HCT116 (cell line): ENCODE data around the gene SYNE1. TPM values are rescaled to one million over a fixed set of nuclear protein-coding genes. Genes with fewer than 3 reads are reported as not detected.

Experiments used
- ATAC-seq: fragments of 200-7000 bp; cut with Tn5 transposase; 2 replicates; pipeline ENCODE4 v1.9.1; 2020; ENCODE audit warnings: mild to moderate bottlenecking, moderate library complexity
- BruUV-seq: library from RNA; stranded (reverse); fragments of 400-500 nt; replicated peaks from 2 replicates; lab custom pipeline; 2021; lab: Mats Ljungman, UMichigan
- CTCF ChIA-PET: fragments of 300-600 bp; sonication (Branson Sonifier 250); formaldehyde crosslinking; loops from one replicate; lab custom pipeline; 2021; ENCODE audit warnings: antibody characterized with exemption; lab: Charles Lee
- POLR2A ChIA-PET: fragments of 300-600, 350-600 bp; sonication (Branson Sonifier 250); formaldehyde crosslinking; loops from one replicate; lab custom pipeline; 2021; ENCODE audit warnings: antibody characterized with exemption; lab: Charles Lee
- RAD21 ChIA-PET, 2 experiments: fragments of 300-600 bp; sonication (Branson Sonifier 250); formaldehyde crosslinking; loops; one replicate each; lab custom pipeline; 2023; ENCODE audit warnings: low total read pairs in 2 of 2; ENCODE audit not compliant: uncharacterized antibody in 2 of 2, unreplicated experiment in 2 of 2, low non-redundant PET in 1 of 2; lab: Charles Lee
- DNase-seq: peaks from one replicate; pipeline ENCODE4 v3.0.0-alpha.2; 2010; ENCODE audit warnings: low read depth, low spot score
- H2AFZ ChIP-seq: fragments of 200-600 bp; shearing (Covaris generic), sonication (generic); 2 replicates; pipeline ENCODE4 v1.6.1; 2017; ENCODE audit warnings: low read depth, mixed run types, mixed read lengths, antibody characterized with exemption, low read length; ENCODE audit not compliant: poor library complexity, severe bottlenecking
- H3K27ac ChIP-seq: 2 replicates; pipeline ENCODE4 v1.5.1; 2012; ENCODE audit warnings: low read depth, low read length
- H3K27me3 ChIP-seq: fragments of 200-600 bp; sonication (generic); 2 replicates; pipeline ENCODE4 v1.6.1; 2016; ENCODE audit warnings: mixed run types, low read length, mixed read lengths; ENCODE audit not compliant: insufficient read depth
- H3K36me3 ChIP-seq, 2 experiments: fragments of 200-500 bp in 1 of 2; fragments of 200-600 bp in 1 of 2; sonication (Bioruptor generic) in 1 of 2; sonication (generic) in 1 of 2; 2 replicates each; pipeline versions ENCODE4 v1.5.1 to v1.6.1; 2014 to 2016; ENCODE audit warnings: low read length in 2 of 2, inconsistent platforms in 1 of 2, mixed read lengths in 1 of 2, mixed run types in 1 of 2; ENCODE audit not compliant: insufficient read depth in 2 of 2, control insufficient read depth in 1 of 2
- H3K4me1 ChIP-seq, 2 experiments: fragments of 200-600 bp in 1 of 2; sonication (generic) in 1 of 2; 2 replicates each; pipeline versions ENCODE4 v1.5.1 to v1.6.1; 2012 to 2017; ENCODE audit warnings: low read length in 2 of 2, inconsistent platforms in 1 of 2, mild to moderate bottlenecking in 1 of 2, mixed read lengths in 1 of 2, mixed run types in 1 of 2, moderate library complexity in 1 of 2; ENCODE audit not compliant: insufficient read depth in 2 of 2, control insufficient read depth in 1 of 2
- H3K4me2 ChIP-seq: fragments of 200-600 bp; sonication (generic); 2 replicates; pipeline ENCODE4 v1.6.1; 2017; ENCODE audit warnings: mixed run types, low read length, mixed read lengths
- H3K4me3 ChIP-seq, 2 experiments: fragments of 200-600 bp in 1 of 2; sonication (generic) in 1 of 2; replicated peaks in 1 of 2; 2 replicates each; pipeline ENCODE4 v1.5.1; 2011 to 2016; ENCODE audit warnings: low read length in 2 of 2, control low read depth in 1 of 2, low read depth in 1 of 2, mild to moderate bottlenecking in 1 of 2, mixed read lengths in 1 of 2, mixed run types in 1 of 2
- H3K79me2 ChIP-seq: fragments of 200-600 bp; sonication (generic); 2 replicates; pipeline ENCODE4 v1.6.1; 2017; ENCODE audit warnings: mild to moderate bottlenecking, mixed run types, low read length, moderate library complexity, mixed read lengths; ENCODE audit not compliant: insufficient read depth
- H3K9ac ChIP-seq: fragments of 200-600 bp; sonication (generic); 2 replicates; pipeline ENCODE4 v1.6.1; 2016; ENCODE audit warnings: low read length, mixed read lengths
- H3K9me2 ChIP-seq: fragments of 200-600 bp; sonication (generic), shearing (Covaris generic); 2 replicates; pipeline ENCODE4 v1.6.1; 2017; ENCODE audit warnings: mixed run types, mild to moderate bottlenecking, moderate library complexity; ENCODE audit not compliant: insufficient read depth
- H3K9me3 ChIP-seq, 2 experiments: fragments of 200-500 bp in 1 of 2; fragments of 200-600 bp in 1 of 2; sonication (Bioruptor generic) in 1 of 2; sonication (generic) in 1 of 2; 2 replicates each; pipeline ENCODE4 v1.6.1; 2014 to 2017; ENCODE audit warnings: low read length in 2 of 2, mixed read lengths in 2 of 2, inconsistent platforms in 1 of 2, low read depth in 1 of 2, mild to moderate bottlenecking in 1 of 2, mixed run types in 1 of 2, moderate library complexity in 1 of 2; ENCODE audit not compliant: control insufficient read depth in 1 of 2, insufficient read depth in 1 of 2
- H4K20me1 ChIP-seq: fragments of 200-600 bp; sonication (generic), shearing (Covaris generic); 2 replicates; pipeline ENCODE4 v1.6.1; 2017; ENCODE audit warnings: mixed run types, mild to moderate bottlenecking, moderate library complexity; ENCODE audit not compliant: insufficient read depth
- EGR1 ChIP-seq: IDR thresholded peaks from 2 replicates; pipeline ENCODE4 v1.6.1; 2012; ENCODE audit warnings: low read depth
- ELF1 ChIP-seq: IDR thresholded peaks from 2 replicates; pipeline ENCODE4 v1.6.1; 2012; ENCODE audit warnings: low read depth, borderline replicate concordance
- EZH2 ChIP-seq: fragments of 200-600 bp; sonication (generic); IDR thresholded peaks from 2 replicates; pipeline ENCODE4 v1.6.1; 2017; ENCODE audit warnings: antibody characterized with exemption, mixed run types
- FOSL1 ChIP-seq: IDR thresholded peaks from 2 replicates; pipeline ENCODE4 v1.6.1; 2012; ENCODE audit warnings: low read depth
- SIN3A ChIP-seq: IDR thresholded peaks from 2 replicates; pipeline ENCODE4 v1.6.1; 2012; ENCODE audit warnings: low read depth
- TCF7L2 ChIP-seq: IDR thresholded peaks from 2 replicates; pipeline ENCODE4 v1.7.0; 2011; ENCODE audit warnings: borderline replicate concordance, inconsistent platforms; ENCODE audit not compliant: insufficient read depth, insufficient read length; ENCODE audit errors: extremely low read depth
- ZNF274 ChIP-seq: fragments of 200-500 bp; sonication (Bioruptor generic); IDR thresholded peaks from 2 replicates; pipeline ENCODE4 v1.6.1; 2014; ENCODE audit warnings: mild to moderate bottlenecking, low read depth, low read length, inconsistent platforms
- intact Hi-C: fragments of 100-400 bp; cut with micrococcal nuclease; formaldehyde crosslinking; loops from 2 replicates; pipeline ENCODE4 v1.10.0; 2022
- total RNA-seq: library from RNA; stranded (reverse); gene quantifications from one replicate; pipeline ENCODE4 v1.2.1, GENCODE V29; 2021; ENCODE audit not compliant: unreplicated experiment
- TF ChIP-seq, protein P1 (sequence below): IDR thresholded peaks from 2 replicates; pipeline ENCODE4 v1.6.1; 2012; ENCODE audit warnings: low read depth
- TF ChIP-seq, protein P2 (sequence below): IDR thresholded peaks from 2 replicates; pipeline ENCODE4 v1.6.1; 2012

Gene SYNE1
- total RNA-seq, 1 experiment from 2014 or later: 5.4 TPM

- Histone ChIP-seq H4K20me1 (no peaks in the 10 kb centered on the region), H3K9me3 (no peaks in the 10 kb centered on the region), H3K9ac (no peak overlapping the region), H3K79me2 (no peaks in the 10 kb centered on the region), H3K27ac (no peak overlapping the region), H3K36me3 (no peaks in the 10 kb centered on the region), H3K4me1 (peaks cover 0 to 8% of the 10 kb centered on the region in 2 experiments; a peak in 2 of 4 replicates), H3K27me3 (no peaks in the 10 kb centered on the region), H3K9me2 (0 out of 2 replicates have a peak, but pooled peaks cover 2% of the 10 kb centered on the region), H3K4me2 (no peak overlapping the region), H2AFZ (no peak overlapping the region), H3K4me3 (no peak overlapping the region)
- no peak for DNase-seq
- BruUV-seq: no TSS peak
- TF ChIP-seq ZNF274: no peak
- no peak for TF ChIP-seq TCF7L2
- no peak for TF ChIP-seq EGR1
- TF ChIP-seq, protein P1, sequence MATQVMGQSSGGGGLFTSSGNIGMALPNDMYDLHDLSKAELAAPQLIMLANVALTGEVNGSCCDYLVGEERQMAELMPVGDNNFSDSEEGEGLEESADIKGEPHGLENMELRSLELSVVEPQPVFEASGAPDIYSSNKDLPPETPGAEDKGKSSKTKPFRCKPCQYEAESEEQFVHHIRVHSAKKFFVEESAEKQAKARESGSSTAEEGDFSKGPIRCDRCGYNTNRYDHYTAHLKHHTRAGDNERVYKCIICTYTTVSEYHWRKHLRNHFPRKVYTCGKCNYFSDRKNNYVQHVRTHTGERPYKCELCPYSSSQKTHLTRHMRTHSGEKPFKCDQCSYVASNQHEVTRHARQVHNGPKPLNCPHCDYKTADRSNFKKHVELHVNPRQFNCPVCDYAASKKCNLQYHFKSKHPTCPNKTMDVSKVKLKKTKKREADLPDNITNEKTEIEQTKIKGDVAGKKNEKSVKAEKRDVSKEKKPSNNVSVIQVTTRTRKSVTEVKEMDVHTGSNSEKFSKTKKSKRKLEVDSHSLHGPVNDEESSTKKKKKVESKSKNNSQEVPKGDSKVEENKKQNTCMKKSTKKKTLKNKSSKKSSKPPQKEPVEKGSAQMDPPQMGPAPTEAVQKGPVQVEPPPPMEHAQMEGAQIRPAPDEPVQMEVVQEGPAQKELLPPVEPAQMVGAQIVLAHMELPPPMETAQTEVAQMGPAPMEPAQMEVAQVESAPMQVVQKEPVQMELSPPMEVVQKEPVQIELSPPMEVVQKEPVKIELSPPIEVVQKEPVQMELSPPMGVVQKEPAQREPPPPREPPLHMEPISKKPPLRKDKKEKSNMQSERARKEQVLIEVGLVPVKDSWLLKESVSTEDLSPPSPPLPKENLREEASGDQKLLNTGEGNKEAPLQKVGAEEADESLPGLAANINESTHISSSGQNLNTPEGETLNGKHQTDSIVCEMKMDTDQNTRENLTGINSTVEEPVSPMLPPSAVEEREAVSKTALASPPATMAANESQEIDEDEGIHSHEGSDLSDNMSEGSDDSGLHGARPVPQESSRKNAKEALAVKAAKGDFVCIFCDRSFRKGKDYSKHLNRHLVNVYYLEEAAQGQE: no peak
- TF ChIP-seq SIN3A: no peak
- no peak for TF ChIP-seq FOSL1
- no peak for TF ChIP-seq ELF1
- TF ChIP-seq, protein P2, sequence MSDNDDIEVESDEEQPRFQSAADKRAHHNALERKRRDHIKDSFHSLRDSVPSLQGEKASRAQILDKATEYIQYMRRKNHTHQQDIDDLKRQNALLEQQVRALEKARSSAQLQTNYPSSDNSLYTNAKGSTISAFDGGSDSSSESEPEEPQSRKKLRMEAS: no peak
- no peak for TF ChIP-seq EZH2
- intact Hi-C loops: no loop called here
- ChIA-PET CTCF (no interaction called here), RAD21 (no interaction called here), POLR2A (no interaction called here)
- ATAC-seq: no peak
Observed at GRCh38 chr6:152310371-152310954, 326.7 kb downstream of the SYNE1 start.
